Activated CD4-positive, CD25-positive, alpha-beta regulatory T cell treated with anti-CD3 and anti-CD28 coated beads, Interleukin-2, amount 50 U/mL, for 16 hours (primary cell): ENCODE results near the gene TNF.

Experiments
- DNase-seq: peaks from one replicate; pipeline ENCODE4 v3.0.0-alpha.2; 2020; ENCODE audit warnings: low read depth, low spot score

Gene TNF

GRCh38 chr6:31544676-31545075 is 30.7 kb upstream of the TNF start:
- DNase-seq = no peak

GRCh38 chr6:31545291-31545690 is 30.1 kb upstream of the TNF start:
- DNase-seq = no peak

- peak; percentile 74 for DNase-seq
These were observed 28.9 kb upstream of the TNF start, which contains the start of gene ATP6V1G2 for GRCh38 chr6:31546339-31546957. ATP6V1G2 (minus strand) TSS chr6:31546608; CDS start chr6:31546559, 49 bp downstream.

GRCh38 chr6:31546958-31547726 is 28.2 kb upstream of the TNF start, which contains the start of gene NFKBIL1:
NFKBIL1 (plus strand) TSS chr6:31547608; CDS start chr6:31547695, 87 bp downstream.
- peak; percentile 81 for DNase-seq

- DNase-seq = no peak
These were observed 27.4 kb upstream of the TNF start for GRCh38 chr6:31547727-31548543.

- DNase-seq = no peak
These were observed 26.9 kb upstream of the TNF start for GRCh38 chr6:31548544-31548873.

GRCh38 chr6:31551371-31551770 is 24.0 kb upstream of the TNF start:
- DNase-seq = peak; percentile 38

- DNase-seq = no peak
These were observed 19.1 kb upstream of the TNF start for GRCh38 chr6:31556307-31556706.

- no peak for DNase-seq
These were observed 17.7 kb upstream of the TNF start for GRCh38 chr6:31557443-31558317.

GRCh38 chr6:31558318-31558625 is 17.1 kb upstream of the TNF start:
- no peak for DNase-seq

- peak; percentile 47 for DNase-seq
These were observed 16.5 kb upstream of the TNF start for GRCh38 chr6:31558631-31559500.

- no peak for DNase-seq
These were observed 15.8 kb upstream of the TNF start for GRCh38 chr6:31559606-31559957.

- DNase-seq = no peak
These were observed 15.2 kb upstream of the TNF start for GRCh38 chr6:31559958-31560696.

GRCh38 chr6:31560697-31561058 is 14.7 kb upstream of the TNF start:
- no peak for DNase-seq

GRCh38 chr6:31567531-31568370 is 7.6 kb upstream of the TNF start:
- no peak for DNase-seq

GRCh38 chr6:31568537-31568961 is 6.8 kb upstream of the TNF start:
- peak; percentile 61 for DNase-seq

- DNase-seq = no peak
These were observed 5.4 kb upstream of the TNF start for GRCh38 chr6:31569861-31570536.
